ENCODE measurements around the gene ALG12. TPM values are rescaled to one million over a fixed set of nuclear protein-coding genes. Genes with fewer than 3 reads are reported as not detected.

The ALG12 gene
- total RNA-seq, 1 donor from 2014 or later = 17.0 TPM

GRCh38 chr22:49965091-49966040, 47.1 kb upstream of the ALG12 start:
- TF ChIP-seq CTCF (IDR thresholded peaks at IDR 0.05; ENCODE audit: borderline replicate concordance) = no peak
- intact Hi-C loops (cut with micrococcal nuclease) = no loop called here
- H3K9me3 ChIP-seq (replicated peaks) = no peaks in the 10 kb centered on the region
- H3K36me3 ChIP-seq = peaks cover 31% of the 10 kb centered on the region
- peak; percentile 17 for DNase-seq
- H3K4me1 ChIP-seq = peaks cover 95% of the 10 kb centered on the region
- H3K4me3 ChIP-seq = no peak overlapping the region
- peak overlapping the region; percentile 99 for H3K27ac ChIP-seq (replicated peaks)
- no peaks in the 10 kb centered on the region for H3K27me3 ChIP-seq (ENCODE audit: low read depth)

- peaks cover 31% of the 10 kb centered on the region for H3K36me3 ChIP-seq
- intact Hi-C loops (cut with micrococcal nuclease) = no loop called here
- peak overlapping the region; percentile 99 for H3K27ac ChIP-seq (replicated peaks)
- H3K4me1 ChIP-seq = peaks cover 92% of the 10 kb centered on the region
- DNase-seq = peak; percentile 21
- H3K27me3 ChIP-seq (ENCODE audit: low read depth) = no peaks in the 10 kb centered on the region
- no peak for TF ChIP-seq CTCF (IDR thresholded peaks at IDR 0.05; ENCODE audit: borderline replicate concordance)
- peak overlapping the region; percentile 96 for H3K4me3 ChIP-seq
- H3K9me3 ChIP-seq (replicated peaks) = no peaks in the 10 kb centered on the region
These were observed 46.2 kb upstream of the ALG12 start for GRCh38 chr22:49964136-49965090.

- no peak for TF ChIP-seq CTCF (IDR thresholded peaks at IDR 0.05; ENCODE audit: borderline replicate concordance)
- peak; percentile 15 for DNase-seq
- peak overlapping the region; percentile 96 for H3K4me3 ChIP-seq
- H3K9me3 ChIP-seq (replicated peaks) = no peaks in the 10 kb centered on the region
- H3K4me1 ChIP-seq = peaks cover 92% of the 10 kb centered on the region
- peaks cover 31% of the 10 kb centered on the region for H3K36me3 ChIP-seq
- intact Hi-C loops (cut with micrococcal nuclease) = no loop called here
- peak overlapping the region; percentile 99 for H3K27ac ChIP-seq (replicated peaks)
- no peaks in the 10 kb centered on the region for H3K27me3 ChIP-seq (ENCODE audit: low read depth)
These were observed 45.4 kb upstream of the ALG12 start for GRCh38 chr22:49963647-49964026.

- peak; percentile 35 for DNase-seq
These were observed 44.8 kb upstream of the ALG12 start for GRCh38 chr22:49962751-49963646.

More at GRCh38 chr22:49962751-49963646, 44.8 kb upstream of the ALG12 start:
- TF ChIP-seq CTCF (IDR thresholded peaks at IDR 0.05; ENCODE audit: borderline replicate concordance) = no peak
- intact Hi-C loops (cut with micrococcal nuclease) = no loop called here
- H3K4me1 ChIP-seq = peaks cover 86% of the 10 kb centered on the region
- no peaks in the 10 kb centered on the region for H3K9me3 ChIP-seq (replicated peaks)
- peak overlapping the region; percentile 96 for H3K4me3 ChIP-seq
- peak overlapping the region; percentile 99 for H3K27ac ChIP-seq (replicated peaks)
- peaks cover 31% of the 10 kb centered on the region for H3K36me3 ChIP-seq
- no peaks in the 10 kb centered on the region for H3K27me3 ChIP-seq (ENCODE audit: low read depth)

Data from left ventricle myocardium inferior (tissue), 1 donor.